GM12878 (cell line): ENCODE data around the gene MAFF. TPM values are rescaled to one million over a fixed set of nuclear protein-coding genes. Genes with fewer than 3 reads are reported as not detected.

Source experiments
- ATAC-seq: fragments of 200-7000 bp; cut with Tn5 transposase; 3 replicates; pipeline ENCODE4 v1.9.1; 2020; ENCODE audit warnings: mild to moderate bottlenecking, moderate library complexity
- BruUV-seq: library from RNA; stranded (reverse); fragments of 400-500 nt; replicated peaks from 2 replicates; lab custom pipeline; 2021; lab: Mats Ljungman, UMichigan
- CTCF ChIA-PET: fragments of 300-600 bp; sonication (Branson Sonifier 250); formaldehyde crosslinking; extraction: SDS; loops from one replicate; lab custom pipeline; 2021; ENCODE audit warnings: inconsistent platforms; lab: Yijun Ruan, JAX
- POLR2A ChIA-PET: fragments of 350-600 bp; formaldehyde crosslinking; extraction: SDS; loops from one replicate; lab custom pipeline; 2021; ENCODE audit warnings: inconsistent platforms; lab: Charles Lee
- RAD21 ChIA-PET: fragments of 300-600 bp; sonication (Branson Sonifier 250); formaldehyde crosslinking; loops from one replicate; lab custom pipeline; 2023; ENCODE audit warnings: antibody characterized with exemption; ENCODE audit not compliant: unreplicated experiment; lab: Charles Lee
- SMC1A ChIA-PET: fragments of 300-600 bp; sonication (Branson Sonifier 250); formaldehyde crosslinking; loops from one replicate; lab custom pipeline; 2023; ENCODE audit not compliant: unreplicated experiment, uncharacterized antibody; lab: Charles Lee
- DNase-seq: peaks from one replicate; pipeline ENCODE4 v3.0.0-alpha.2; 2011; ENCODE audit warnings: low read depth, low spot score
- FAIRE-seq: peaks from 3 replicates; lab custom pipeline; 2011; peaks lifted over from hg19 to GRCh38; lab: Jason Lieb, UNC
- H2AFZ ChIP-seq: 2 replicates; pipeline ENCODE4 v1.6.0; 2011; ENCODE audit warnings: low read depth, low read length, control low read depth; ENCODE audit not compliant: control insufficient read depth
- H3K27ac ChIP-seq: 2 replicates; pipeline ENCODE4 v1.5.1; 2011; ENCODE audit warnings: control low read depth; ENCODE audit not compliant: control insufficient read depth, insufficient read depth
- H3K27me3 ChIP-seq, 2 experiments: replicated peaks in 1 of 2; 2 replicates each; pipeline versions ENCODE4 v1.6.0 to v1.6.1; 2011; ENCODE audit warnings: low read length in 1 of 2; ENCODE audit not compliant: control insufficient read depth in 2 of 2, insufficient read depth in 2 of 2
- H3K36me3 ChIP-seq, 2 experiments: 2 replicates each; pipeline ENCODE4 v1.5.1; 2011; ENCODE audit warnings: low read length in 1 of 2; ENCODE audit not compliant: control insufficient read depth in 2 of 2, insufficient read depth in 2 of 2
- H3K4me1 ChIP-seq: 2 replicates; pipeline ENCODE4 v1.6.1; 2011; ENCODE audit warnings: mild to moderate bottlenecking, low read length, moderate library complexity, mixed read lengths; ENCODE audit not compliant: control insufficient read depth, insufficient read depth
- H3K4me2 ChIP-seq: 2 replicates; pipeline ENCODE4 v1.6.0; 2011; ENCODE audit warnings: control low read depth; ENCODE audit not compliant: control insufficient read depth, insufficient read depth
- H3K4me3 ChIP-seq: fragments of 200-600 bp; sonication (generic); 2 replicates; pipeline ENCODE4 v1.5.1; 2016
- H3K79me2 ChIP-seq: 2 replicates; pipeline ENCODE4 v1.6.0; 2011; ENCODE audit warnings: low read length; ENCODE audit not compliant: control insufficient read depth, insufficient read depth
- H3K9ac ChIP-seq: 2 replicates; pipeline ENCODE4 v1.8.0; 2011; ENCODE audit warnings: low read length, control low read depth, mixed read lengths; ENCODE audit not compliant: control insufficient read depth, insufficient read depth
- H3K9me3 ChIP-seq: replicated peaks from 3 replicates; pipeline ENCODE4 v1.5.1; 2011; ENCODE audit warnings: mild to moderate bottlenecking, low read length; ENCODE audit not compliant: control insufficient read depth, insufficient read depth
- H4K20me1 ChIP-seq: 2 replicates; pipeline ENCODE4 v1.6.0; 2011; ENCODE audit not compliant: control insufficient read depth, insufficient read depth
- LARP7 ChIP-seq: fragments of 450-650 bp; IDR thresholded peaks from 2 replicates; pipeline ENCODE4 v1.6.1; 2017; ENCODE audit warnings: mild to moderate bottlenecking
- MYC ChIP-seq: IDR thresholded peaks from 2 replicates; pipeline ENCODE4 v1.6.1; 2011; ENCODE audit warnings: mild to moderate bottlenecking, low read length, moderate library complexity, inconsistent platforms; ENCODE audit not compliant: insufficient read depth, insufficient replicate concordance, insufficient read length, severe bottlenecking
- NFYB ChIP-seq: IDR thresholded peaks from 2 replicates; pipeline ENCODE4 v1.6.1; 2011; ENCODE audit warnings: low read depth, mild to moderate bottlenecking, low read length, improper control_type of control experiment, moderate library complexity; ENCODE audit not compliant: insufficient read depth
- PBX3 ChIP-seq: IDR thresholded peaks from 2 replicates; pipeline ENCODE4 v1.6.1; 2011; ENCODE audit warnings: mild to moderate bottlenecking, low read depth, low read length, moderate library complexity; ENCODE audit not compliant: insufficient replicate concordance
- RBBP5 ChIP-seq: fragments of 200-600 bp; sonication (generic); conservative IDR thresholded peaks from 2 replicates; pipeline ENCODE4 v1.6.1; 2016
- RELB ChIP-seq: fragments of 450-650 bp; IDR thresholded peaks from 2 replicates; pipeline ENCODE4 v1.6.1; 2017; ENCODE audit warnings: low read depth, mild to moderate bottlenecking, moderate library complexity
- RFX5 ChIP-seq: IDR thresholded peaks from 2 replicates; pipeline ENCODE4 v1.6.1; 2011; ENCODE audit warnings: low read depth, low read length, improper control_type of control experiment
- SREBF2 ChIP-seq: IDR thresholded peaks from 2 replicates; pipeline ENCODE4 v1.6.1; 2012; ENCODE audit warnings: mild to moderate bottlenecking, low read length
- TCF12 ChIP-seq: IDR thresholded peaks from 2 replicates; pipeline ENCODE4 v1.6.1; 2011; ENCODE audit warnings: low read depth, mild to moderate bottlenecking, low read length
- ZBTB40 ChIP-seq: fragments of 450-650 bp; IDR thresholded peaks from 2 replicates; pipeline ENCODE4 v1.6.1; 2016; ENCODE audit warnings: mild to moderate bottlenecking, moderate library complexity, borderline replicate concordance
- WGBS: methylation state at CpG from one replicate; pipeline ENCODE4 v1.1.6; 2016; ENCODE audit warnings: low lambda C conversion rate; ENCODE audit not compliant: insufficient replicate concordance, insufficient coverage; ENCODE audit errors: missing lambda C conversion rate; 5-methylcytosine and 5-hydroxymethylcytosine counted together
- in situ Hi-C: fragments of 300-500 bp; cut with MboI; formaldehyde crosslinking; loops from 9 replicates; pipeline ENCODE4 v1.14.3; 2018; ENCODE audit warnings: mixed read lengths
- intact Hi-C: fragments of 100-400 bp; cut with micrococcal nuclease; formaldehyde crosslinking; loops from one replicate; pipeline ENCODE4 v1.14.2; 2022; ENCODE audit not compliant: unreplicated experiment
- polyA plus RNA-seq, 11 experiments: library from polyadenylated mRNA; depleted of rRNA in 4 of 11; unstranded in 6 of 11; stranded (reverse) in 5 of 11; fragments of >200 nt; fragmentation: Nextera tagmentation in 4 of 11; fragmentation: Illumina TruSeq in 1 of 11; extraction: Ambion mirVana in 4 of 11; extraction: Trizol in 1 of 11; gene quantifications; 1 replicate in 1 of 11; 2 replicates in 10 of 11; pipeline versions ENCODE4 v1.2.1 to v1.2.3, GENCODE V29; 2011 to 2016; ENCODE audit warnings: inconsistent platforms in 2 of 11, missing spikeins in 2 of 11, low read depth in 1 of 11
- total RNA-seq, 4 experiments: library from RNA; depleted of rRNA in 3 of 4; stranded (reverse); fragments of >200 nt in 3 of 4; fragmentation: Illumina TruSeq in 1 of 4; extraction: Trizol in 1 of 4; gene quantifications; 2 replicates each; pipeline versions ENCODE4 v1.2.1 to v1.2.3, GENCODE V29; 2013 to 2021

MAFF gene
- total and polyA plus RNA-seq, 10 of the 15 experiments (the other 5 are each of a cell fraction or from before 2014, with no cell fraction given) = 0.22 to 2.3 (median 0.81) TPM; not detected in 1

- H3K4me1 ChIP-seq = peaks cover 20% of the 10 kb centered on the region
- H3K4me3 ChIP-seq = no peak overlapping the region
- ATAC-seq = no peak
- H3K27ac ChIP-seq = no peak overlapping the region
- no peak for FAIRE-seq
- 90% methylated on average over 7 of the region's 7 CpGs for WGBS
- no peak overlapping the region for H2AFZ ChIP-seq
- H4K20me1 ChIP-seq = no peaks in the 10 kb centered on the region
- H3K79me2 ChIP-seq = no peaks in the 10 kb centered on the region; the same call in 1 of the 2 replicates
- no peak overlapping the region for H3K4me2 ChIP-seq
- H3K9me3 ChIP-seq = peaks cover 2% of the 10 kb centered on the region; the same call in 1 of the 3 replicates
- H3K36me3 ChIP-seq = peaks cover 4 to 7% of the 10 kb centered on the region in 2 experiments; a peak in 3 of 4 replicates
- TF ChIP-seq RBBP5 (no peak), ZBTB40 (no peak), SREBF2 (no peak), LARP7 (no peak), RFX5 (no peak), PBX3 (no peak), NFYB (no peak), MYC (no peak), RELB (no peak), TCF12 (no peak)
- RAD21 ChIA-PET = interaction anchor here (1.5 kb wide), 1 partner anchor 50 kb away, joined by 3 read pairs; no protein-coding TSS in a partner anchor
- no peak overlapping the region for H3K9ac ChIP-seq
- intact Hi-C loops = loop anchor here (5.0 kb wide), 1 partner anchor 143 kb away; no protein-coding TSS in a partner anchor
- POLR2A ChIA-PET = interaction anchor here (0.9 to 1.0 kb wide), 2 partner anchors 12 to 17 kb away, joined by 3 read pairs; no protein-coding TSS in a partner anchor
- in situ Hi-C loops = no loop called here
- BruUV-seq = no TSS peak
- DNase-seq = no peak
- CTCF ChIA-PET = interaction anchor here (1.4 kb wide), 1 partner anchor 11 kb away, joined by 4 read pairs; no protein-coding TSS in a partner anchor
- SMC1A ChIA-PET = interaction anchor here (1.9 kb wide), 1 partner anchor 14 kb away, joined by 6 read pairs; no protein-coding TSS in a partner anchor
- no peaks in the 10 kb centered on the region for H3K27me3 ChIP-seq
Observed at GRCh38 chr22:38164551-38164918, 37.3 kb upstream of the MAFF start.
